SU-DHL-6 (cell line): ENCODE results near the gene CDHR2.

Experiments
- EZH2phosphoT487 ChIP-seq: fragments of 200-600 bp; sonication (generic), shearing (Covaris generic); conservative IDR thresholded peaks from 2 replicates; pipeline ENCODE4 v1.6.1; 2018; ENCODE audit warnings: mild to moderate bottlenecking, antibody characterized with exemption, low read length, moderate library complexity, mixed read lengths
- TF ChIP-seq, protein P1 (sequence below): fragments of 200-600 bp; sonication (generic); IDR thresholded peaks from one replicate; pipeline ENCODE4 v1.5.1; 2017; ENCODE audit warnings: antibody characterized with exemption, mild to moderate bottlenecking, low read length, moderate library complexity; ENCODE audit not compliant: insufficient read depth, poor library complexity, severe bottlenecking

DNA sequence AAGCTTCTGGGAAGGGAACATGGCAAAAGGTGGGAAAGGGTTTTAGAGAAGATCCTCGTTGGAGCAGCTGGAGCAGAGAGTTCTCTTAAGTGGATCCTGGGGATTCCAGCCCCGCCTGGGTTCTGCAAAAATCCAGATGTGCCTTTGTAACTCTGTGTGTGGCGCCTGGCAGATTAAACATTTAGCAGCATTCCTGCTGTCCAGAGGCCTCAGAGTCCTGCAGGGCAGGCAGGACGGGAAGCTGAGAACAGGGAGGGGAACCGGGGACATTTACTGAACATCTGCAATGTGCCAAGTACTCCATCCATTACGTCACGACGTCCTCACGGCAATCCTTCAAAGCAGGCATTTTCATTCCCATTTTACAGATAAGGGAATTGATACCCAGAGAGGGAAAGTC, 87.3 kb downstream of the CDHR2 start:
- TF ChIP-seq, protein P1, sequence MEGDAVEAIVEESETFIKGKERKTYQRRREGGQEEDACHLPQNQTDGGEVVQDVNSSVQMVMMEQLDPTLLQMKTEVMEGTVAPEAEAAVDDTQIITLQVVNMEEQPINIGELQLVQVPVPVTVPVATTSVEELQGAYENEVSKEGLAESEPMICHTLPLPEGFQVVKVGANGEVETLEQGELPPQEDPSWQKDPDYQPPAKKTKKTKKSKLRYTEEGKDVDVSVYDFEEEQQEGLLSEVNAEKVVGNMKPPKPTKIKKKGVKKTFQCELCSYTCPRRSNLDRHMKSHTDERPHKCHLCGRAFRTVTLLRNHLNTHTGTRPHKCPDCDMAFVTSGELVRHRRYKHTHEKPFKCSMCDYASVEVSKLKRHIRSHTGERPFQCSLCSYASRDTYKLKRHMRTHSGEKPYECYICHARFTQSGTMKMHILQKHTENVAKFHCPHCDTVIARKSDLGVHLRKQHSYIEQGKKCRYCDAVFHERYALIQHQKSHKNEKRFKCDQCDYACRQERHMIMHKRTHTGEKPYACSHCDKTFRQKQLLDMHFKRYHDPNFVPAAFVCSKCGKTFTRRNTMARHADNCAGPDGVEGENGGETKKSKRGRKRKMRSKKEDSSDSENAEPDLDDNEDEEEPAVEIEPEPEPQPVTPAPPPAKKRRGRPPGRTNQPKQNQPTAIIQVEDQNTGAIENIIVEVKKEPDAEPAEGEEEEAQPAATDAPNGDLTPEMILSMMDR = no peak
- TF ChIP-seq EZH2phosphoT487 = no peak
